DMS153 treated with DMSO at 0.1 percent for 48 hours (cell line): ENCODE results near the gene TIAM2.
"Not testable (repeated sequence)": the region's sequence is repeated elsewhere in the genome, so short reads cannot be mapped to it uniquely, and the experiment has no call there.

Source experiments
- DNase-seq: peaks from one replicate; lab custom pipeline; 2025; ENCODE audit not compliant: unreplicated experiment; lab: John Stamatoyannopoulos, UW

The TIAM2 gene

GRCh38 chr6:155090166-155090565 is 95.1 kb downstream of the TIAM2 start:
- DNase-seq, result no peak

- no peak for DNase-seq
Measured at GRCh38 chr6:155091756-155092155, 96.6 kb downstream of the TIAM2 start.

DNA sequence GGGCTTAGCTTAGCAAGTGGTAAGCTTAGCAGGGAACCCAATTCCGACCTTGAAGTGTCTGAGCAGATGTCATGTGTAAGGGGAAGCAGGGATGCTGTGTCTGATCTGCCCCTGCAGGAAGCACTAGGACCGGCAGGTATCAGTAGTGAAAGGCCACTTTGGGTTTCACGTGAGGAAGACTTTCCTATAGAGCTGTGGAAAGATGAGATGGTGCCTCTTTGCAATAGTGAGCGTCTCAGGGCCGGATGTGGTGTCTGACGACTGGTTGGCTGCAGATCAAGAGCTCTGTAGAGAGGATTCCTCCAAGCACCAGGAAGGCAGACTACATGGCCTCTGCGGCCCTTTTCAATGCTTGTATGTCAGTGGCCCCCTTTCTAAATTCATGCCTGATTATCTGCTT is 98.3 kb downstream of the TIAM2 start:
- DNase-seq, result no peak

DNA sequence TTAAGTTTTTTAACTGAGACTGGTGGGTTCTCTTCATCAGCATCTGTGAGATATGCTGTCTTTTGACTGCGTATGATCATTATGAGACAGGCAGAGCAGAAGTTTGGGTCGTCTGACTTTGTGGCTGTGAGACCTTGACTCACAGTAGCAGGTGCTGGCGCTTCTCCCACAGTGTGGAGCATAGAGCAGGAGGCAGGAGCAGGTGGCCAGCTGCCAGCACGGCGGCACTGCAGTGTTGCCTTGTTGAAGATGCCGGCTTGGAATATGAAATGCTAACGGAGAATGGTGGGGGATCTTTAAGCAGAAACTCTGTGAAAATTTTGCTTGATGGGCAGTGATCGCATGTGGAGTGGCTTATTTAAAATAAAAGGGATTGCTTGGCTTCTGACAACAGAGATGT is 105.0 kb downstream of the TIAM2 start:
- no peak for DNase-seq

DNA sequence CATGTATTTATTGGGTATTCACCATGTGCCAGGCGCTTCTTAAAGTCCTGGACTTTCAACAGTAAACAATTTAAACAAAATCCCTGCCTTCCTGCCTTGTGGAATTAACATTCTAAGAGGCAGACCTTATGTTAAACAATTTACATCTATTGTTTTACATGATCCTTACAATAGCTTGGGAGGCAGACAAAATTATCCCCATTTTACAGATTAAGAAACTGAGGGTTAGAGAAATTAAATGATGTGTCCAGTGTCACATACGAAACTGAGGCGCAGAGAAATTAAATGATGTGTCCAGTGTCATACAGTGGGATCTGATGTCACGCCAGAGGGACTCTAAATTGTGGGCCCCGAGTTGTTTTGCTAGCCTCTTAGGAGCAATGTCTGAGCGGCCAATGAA is 105.5 kb downstream of the TIAM2 start:
- no peak for DNase-seq

GRCh38 chr6:155103083-155103645 is 108.0 kb downstream of the TIAM2 start:
- not testable (repeated sequence) for DNase-seq

DNA sequence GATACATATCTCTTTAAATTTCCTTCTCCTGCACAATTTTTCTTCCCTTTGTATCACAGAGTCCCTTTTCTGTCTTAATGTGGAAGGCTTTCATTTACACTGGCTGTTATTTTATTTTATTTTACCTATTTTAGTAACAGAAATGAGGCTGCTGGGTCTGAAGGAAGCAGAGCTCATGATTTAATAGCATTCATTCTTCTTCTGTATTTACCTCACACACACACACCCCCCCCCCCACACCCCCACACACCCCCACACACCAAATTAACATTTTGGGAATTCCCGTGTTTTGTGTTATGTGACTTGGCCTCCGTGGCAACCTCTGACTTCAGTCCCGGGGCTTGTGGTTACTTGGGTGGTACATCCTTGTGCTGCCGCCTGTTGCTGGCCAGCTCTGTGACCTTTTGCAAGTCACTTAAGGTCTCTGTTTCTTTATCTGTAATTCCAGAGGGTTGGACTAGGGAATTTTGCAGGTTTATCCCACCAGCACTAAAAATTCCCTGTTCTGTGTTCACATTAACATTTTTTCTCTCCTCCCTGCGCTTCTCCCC is 108.8 kb downstream of the TIAM2 start:
- no peak for DNase-seq

- DNase-seq, result no peak
Measured at GRCh38 chr6:155106456-155107115, 111.5 kb downstream of the TIAM2 start.

GRCh38 chr6:155107432-155108069 is 112.4 kb downstream of the TIAM2 start:
- DNase-seq, result no peak

- DNase-seq, result no peak
Measured at GRCh38 chr6:155108070-155108820, 113.1 kb downstream of the TIAM2 start.

- no peak for DNase-seq
Measured at GRCh38 chr6:155110721-155111120, 115.6 kb downstream of the TIAM2 start.

DNA sequence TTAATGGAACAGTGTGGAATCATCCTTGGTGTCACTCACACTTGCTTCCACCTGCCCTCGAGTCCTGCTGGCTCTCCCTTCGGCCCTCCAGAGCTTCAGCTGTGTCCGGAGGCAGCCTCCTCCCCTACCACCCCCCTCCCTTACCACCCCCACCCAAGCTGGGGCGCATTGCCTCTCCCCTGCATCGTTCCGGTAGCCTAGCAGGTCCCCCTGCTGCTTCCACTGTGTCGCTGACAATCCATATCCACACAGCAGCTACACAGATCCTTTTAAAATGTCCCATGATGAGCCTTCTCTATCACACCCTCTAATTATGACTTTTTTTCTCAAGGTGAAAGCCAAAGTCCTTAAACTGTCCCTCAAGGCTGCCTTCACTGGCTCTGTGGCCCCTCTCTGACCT is 117.6 kb downstream of the TIAM2 start:
- DNase-seq, result no peak

DNA sequence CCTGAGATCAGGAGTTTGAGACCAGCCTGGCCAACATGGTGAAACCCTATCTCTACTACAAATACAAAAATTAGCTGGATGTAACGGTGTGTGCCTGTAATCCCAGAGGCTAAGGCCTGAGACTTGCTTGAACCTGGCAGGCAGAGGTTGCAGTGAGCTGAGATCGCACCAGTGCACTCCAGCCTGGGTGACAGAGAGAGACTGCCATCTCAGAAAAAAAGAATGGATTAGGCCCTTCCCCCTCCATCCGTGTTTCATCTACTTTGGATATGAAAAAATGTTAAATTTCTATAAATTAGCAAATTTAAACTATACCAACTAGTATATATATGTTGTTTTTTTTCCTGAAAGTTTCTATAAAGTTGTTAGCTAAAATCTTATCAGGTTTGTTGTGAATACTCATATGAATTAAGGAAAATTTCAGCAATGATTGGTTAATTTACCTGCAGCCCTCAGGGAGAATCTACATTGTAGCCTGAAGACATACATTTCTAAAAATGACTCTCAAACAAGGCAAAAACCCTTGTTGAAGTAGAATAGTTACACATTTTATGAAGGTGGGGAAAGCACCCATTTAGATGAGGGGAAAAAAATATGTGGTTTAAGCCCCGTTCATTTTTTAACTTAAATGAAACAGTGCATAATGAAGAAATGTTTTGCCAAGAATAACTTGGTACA is 120.9 kb downstream of the TIAM2 start:
- no peak for DNase-seq

DNA sequence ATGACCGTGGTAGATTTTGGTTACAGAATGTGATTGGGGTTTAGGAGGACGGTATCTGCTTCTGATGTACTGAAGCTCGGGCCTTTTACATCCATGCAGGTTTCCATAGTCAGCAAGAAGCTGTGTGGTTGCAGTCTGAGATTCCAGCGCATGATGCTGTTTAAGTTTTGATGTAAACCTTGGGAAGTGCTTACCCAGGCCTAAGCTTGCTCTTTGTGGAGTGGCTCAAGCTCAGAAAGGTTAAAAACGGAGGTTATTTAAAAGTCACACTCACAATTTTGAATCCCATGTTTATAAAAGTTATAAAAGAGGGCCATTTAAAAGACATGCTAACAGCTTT is 121.4 kb downstream of the TIAM2 start:
- no peak for DNase-seq

GRCh38 chr6:155117256-155117655 is 122.1 kb downstream of the TIAM2 start:
- DNase-seq, result no peak

DNA sequence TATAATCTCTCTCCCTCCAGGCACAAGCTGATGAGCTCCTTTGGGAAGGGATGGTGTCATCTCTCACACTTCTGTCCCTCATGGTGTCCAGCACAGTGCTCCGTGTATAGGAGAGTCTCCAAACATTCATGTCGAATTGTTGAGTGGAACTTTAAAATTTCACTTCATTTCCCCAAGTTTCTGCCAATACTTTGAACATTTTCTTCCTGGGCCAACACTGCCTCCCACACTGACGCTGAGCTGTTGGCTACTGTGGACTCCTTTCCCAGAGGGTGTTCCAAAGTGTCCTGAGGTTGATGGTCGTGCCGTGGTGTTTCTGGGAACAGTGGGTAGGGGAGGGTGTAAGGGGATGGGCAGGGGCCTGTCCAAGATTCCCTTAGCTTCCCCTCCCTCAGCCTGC is 122.7 kb downstream of the TIAM2 start:
- no peak for DNase-seq

DNA sequence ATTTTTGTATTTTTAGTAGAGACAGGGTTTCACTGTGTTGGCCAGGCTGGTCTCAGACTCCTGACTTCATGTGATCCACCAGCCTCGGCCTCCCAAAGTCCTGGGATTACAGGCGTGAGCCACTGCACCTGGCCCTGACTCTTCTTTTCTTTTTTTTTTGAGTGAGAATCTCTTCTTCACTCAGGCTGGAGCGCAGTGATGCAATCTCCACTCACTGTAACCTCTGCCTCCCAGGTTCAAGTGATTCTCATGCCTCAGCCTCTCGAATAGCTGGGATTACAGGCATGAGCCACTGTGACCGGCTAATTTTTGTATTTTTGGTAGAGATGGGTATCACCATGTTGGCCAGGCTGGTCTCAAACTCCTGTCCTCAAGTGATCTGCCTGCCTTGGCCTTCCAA is 124.1 kb downstream of the TIAM2 start:
- DNase-seq, result not testable (repeated sequence)

GRCh38 chr6:155120034-155120433 is 124.9 kb downstream of the TIAM2 start:
- no peak for DNase-seq

DNA sequence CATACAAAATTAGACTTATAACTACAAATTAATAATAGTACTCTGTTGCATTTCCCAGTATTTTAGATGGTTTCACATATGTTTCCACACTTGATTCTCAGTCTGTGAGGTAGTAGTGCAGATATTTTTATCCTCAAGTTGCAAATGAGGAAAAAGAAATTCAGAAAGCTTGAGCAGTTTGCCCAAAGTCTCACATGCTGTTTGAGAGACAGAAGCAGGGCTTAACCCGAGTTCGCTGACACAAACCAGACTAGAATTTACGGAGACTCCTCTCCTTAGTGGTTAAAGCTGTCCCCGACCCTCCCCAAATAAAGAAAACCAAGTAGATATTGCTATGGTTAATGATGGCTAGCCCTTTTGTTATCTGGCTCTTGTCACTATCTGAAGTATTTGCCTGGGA is 126.2 kb downstream of the TIAM2 start:
- DNase-seq, result no peak

GRCh38 chr6:155121699-155122098 is 126.6 kb downstream of the TIAM2 start:
- no peak for DNase-seq
